ENCODE measurements around the gene PRAC1.

DNA sequence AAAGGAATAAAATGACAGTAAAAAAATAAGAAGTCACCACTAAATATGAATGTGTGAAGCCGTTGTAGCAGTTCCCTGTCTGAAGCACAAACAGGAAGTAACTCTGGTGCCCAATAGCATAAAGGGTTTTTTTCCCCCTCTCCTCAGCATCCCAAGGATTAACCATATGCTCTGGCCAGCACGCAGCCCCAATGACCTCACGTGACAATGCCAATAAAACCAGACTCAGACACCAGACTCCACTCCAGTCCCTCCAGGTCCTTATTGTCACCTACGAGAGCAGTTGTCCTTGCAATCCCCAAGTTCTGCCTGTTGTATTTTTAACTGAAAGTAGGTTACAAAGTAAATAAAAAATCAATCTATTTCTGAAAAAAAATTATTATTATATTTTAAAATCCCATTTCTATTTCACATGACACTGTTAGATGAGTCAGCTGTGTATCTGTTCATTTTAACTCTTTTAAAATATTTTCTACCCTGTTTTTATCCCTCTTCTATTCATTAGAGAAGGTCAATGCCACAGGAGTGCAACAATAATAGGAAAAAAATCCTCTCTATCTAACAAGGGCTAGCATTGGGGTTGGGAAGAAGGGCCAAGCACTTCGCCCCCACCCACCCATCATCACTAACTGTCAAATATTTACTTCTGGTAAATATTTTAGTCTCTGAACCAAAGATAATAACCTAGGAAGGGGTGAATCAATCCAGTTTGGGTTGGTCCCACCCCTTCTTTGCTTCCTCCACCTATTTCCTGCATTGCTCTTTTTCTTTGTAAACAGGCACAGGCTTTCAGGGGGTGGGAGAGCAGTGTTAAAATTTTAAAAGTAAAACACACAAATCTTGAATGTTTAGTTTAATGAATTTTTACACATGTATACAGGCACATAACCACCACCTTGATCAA, 6.6 kb downstream of the PRAC1 start:
- TF ChIP-seq, protein P1, sequence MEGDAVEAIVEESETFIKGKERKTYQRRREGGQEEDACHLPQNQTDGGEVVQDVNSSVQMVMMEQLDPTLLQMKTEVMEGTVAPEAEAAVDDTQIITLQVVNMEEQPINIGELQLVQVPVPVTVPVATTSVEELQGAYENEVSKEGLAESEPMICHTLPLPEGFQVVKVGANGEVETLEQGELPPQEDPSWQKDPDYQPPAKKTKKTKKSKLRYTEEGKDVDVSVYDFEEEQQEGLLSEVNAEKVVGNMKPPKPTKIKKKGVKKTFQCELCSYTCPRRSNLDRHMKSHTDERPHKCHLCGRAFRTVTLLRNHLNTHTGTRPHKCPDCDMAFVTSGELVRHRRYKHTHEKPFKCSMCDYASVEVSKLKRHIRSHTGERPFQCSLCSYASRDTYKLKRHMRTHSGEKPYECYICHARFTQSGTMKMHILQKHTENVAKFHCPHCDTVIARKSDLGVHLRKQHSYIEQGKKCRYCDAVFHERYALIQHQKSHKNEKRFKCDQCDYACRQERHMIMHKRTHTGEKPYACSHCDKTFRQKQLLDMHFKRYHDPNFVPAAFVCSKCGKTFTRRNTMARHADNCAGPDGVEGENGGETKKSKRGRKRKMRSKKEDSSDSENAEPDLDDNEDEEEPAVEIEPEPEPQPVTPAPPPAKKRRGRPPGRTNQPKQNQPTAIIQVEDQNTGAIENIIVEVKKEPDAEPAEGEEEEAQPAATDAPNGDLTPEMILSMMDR (IDR thresholded peaks at IDR 0.05) = no peak
- no peak for TF ChIP-seq POLR2A (IDR thresholded peaks at IDR 0.05; ENCODE audit: low read depth)
- no peak for TF ChIP-seq EP300 (IDR thresholded peaks at IDR 0.05)
- TF ChIP-seq POLR2AphosphoS5 (IDR thresholded peaks at IDR 0.05) = no peak
